Prostate gland (tissue), 2 donors: Measurements from ENCODE around the gene PCBP1. TPM values are rescaled to one million over a fixed set of nuclear protein-coding genes. Genes with fewer than 3 reads are reported as not detected.

Experiments
- DNase-seq: peaks from one replicate; pipeline ENCODE4 v3.0.0-alpha.2; 2019; ENCODE audit warnings: low spot score
- H3K27ac ChIP-seq, 2 donors: fragments of 200-600 bp; sonication (generic); 2 replicates each; pipeline ENCODE4 v1.5.1; 2017 to 2019
- H3K27me3 ChIP-seq: fragments of 200-600 bp; sonication (generic); replicated peaks from 2 replicates; pipeline ENCODE4 v1.5.1; 2019; ENCODE audit not compliant: insufficient read depth
- H3K36me3 ChIP-seq, 2 donors: fragments of 200-600 bp; sonication (generic); 1 replicate in 1 of 2; 2 replicates in 1 of 2; pipeline versions ENCODE4 v1.5.1 to v1.8.1; 2017 to 2019
- H3K4me1 ChIP-seq: fragments of 200-600 bp; sonication (generic); replicated peaks from 2 replicates; pipeline ENCODE4 v1.5.1; 2019
- H3K4me3 ChIP-seq, 2 donors: fragments of 200-600 bp; sonication (generic); 2 replicates each; pipeline ENCODE4 v1.5.1; 2017 to 2019
- H3K9me3 ChIP-seq: fragments of 200-600 bp; sonication (generic); 2 replicates; pipeline ENCODE4 v1.5.1; 2017
- CTCF ChIP-seq, 4 experiments: fragments of 200-600 bp in 2 of 4; fragments of 450-650 bp in 2 of 4; sonication (generic) in 2 of 4; IDR thresholded peaks; 1 replicate in 3 of 4; 2 replicates in 1 of 4; pipeline ENCODE4 v1.5.1; 2016 to 2019; ENCODE audit warnings: antibody characterized with exemption in 4 of 4, mild to moderate bottlenecking in 2 of 4, moderate library complexity in 2 of 4
- POLR2A ChIP-seq: fragments of 450-650 bp; IDR thresholded peaks from one replicate; pipeline ENCODE4 v1.6.1; 2016; ENCODE audit warnings: antibody characterized with exemption, mild to moderate bottlenecking
- POLR2AphosphoS5 ChIP-seq: sonication (generic); formaldehyde crosslinking; IDR thresholded peaks from one replicate; pipeline ENCODE4 v1.6.1; 2017; ENCODE audit warnings: antibody characterized with exemption
- WGBS: methylation state at CpG from one replicate; pipeline ENCODE4 v1.1.5; 2018; 5-methylcytosine and 5-hydroxymethylcytosine counted together
- intact Hi-C: fragments of 100-400 bp; cut with DNase I; formaldehyde crosslinking; loops from one replicate; pipeline ENCODE4 v1.14.2; 2022
- total RNA-seq, 2 donors: library from RNA; depleted of rRNA; stranded (reverse); fragments of >200 nt; gene quantifications; one replicate each; pipeline ENCODE4 v1.1.0, GENCODE V29; 2016

PCBP1 gene
- total RNA-seq, 2 donors from 2014 or later, result 166 to 219 TPM

GRCh38 chr2:70121627-70122372 lies 34.5 kb downstream of the PCBP1 start:
- Histone ChIP-seq H3K9me3 (no peaks in the 10 kb centered on the region), H3K36me3 (no peaks in the 10 kb centered on the region), H3K27me3 (no peaks in the 10 kb centered on the region), H3K4me1 (no peaks in the 10 kb centered on the region), H3K4me3 (no peak overlapping the region), H3K27ac (no peak overlapping the region)
- WGBS, result 74% methylated on average over 6 of the region's 6 CpGs
- no peak for TF ChIP-seq POLR2A
- no peak for TF ChIP-seq POLR2AphosphoS5
- no peak for TF ChIP-seq CTCF (IDR thresholded peaks at IDR 0.05)
- DNase-seq, result no peak
- intact Hi-C loops, result no loop called here

- H3K9me3 ChIP-seq, result no peaks in the 10 kb centered on the region
- no peak for TF ChIP-seq CTCF (IDR thresholded peaks at IDR 0.05)
- intact Hi-C loops, result no loop called here
- no peaks in the 10 kb centered on the region for H3K27me3 ChIP-seq
- H3K4me3 ChIP-seq, result no peak overlapping the region
- H3K27ac ChIP-seq, result no peak overlapping the region
- DNase-seq, result no peak
- no peaks in the 10 kb centered on the region for H3K4me1 ChIP-seq
- H3K36me3 ChIP-seq, result no peaks in the 10 kb centered on the region
- WGBS, result 86% methylated on average over 4 of the region's 4 CpGs
These were observed 35.2 kb downstream of the PCBP1 start for GRCh38 chr2:70122470-70122869.

- no peak overlapping the region for H3K4me3 ChIP-seq
- peak; percentile 30 for DNase-seq
- 56% methylated on average over 20 of the region's 20 CpGs for WGBS
- H3K9me3 ChIP-seq, result no peaks in the 10 kb centered on the region
- H3K27me3 ChIP-seq, result no peaks in the 10 kb centered on the region
- no peaks in the 10 kb centered on the region for H3K36me3 ChIP-seq
- intact Hi-C loops, result no loop called here
- H3K27ac ChIP-seq, result peak overlapping the region; percentile 94 to 98
- TF ChIP-seq POLR2AphosphoS5, result peak; percentile 12
- no peak for TF ChIP-seq CTCF (IDR thresholded peaks at IDR 0.05)
- H3K4me1 ChIP-seq, result no peaks in the 10 kb centered on the region
These were observed 36.0 kb downstream of the PCBP1 start for GRCh38 chr2:70123051-70123828.

GRCh38 chr2:70123829-70124116 lies 36.5 kb downstream of the PCBP1 start:
- intact Hi-C loops, result loop anchor here (2.0 kb wide), 1 partner anchor 37 kb away; the partner anchor contains the start of gene PCBP1
- 28% methylated on average over 11 of the region's 11 CpGs for WGBS
- H3K4me3 ChIP-seq, result peak overlapping the region; percentile 35 to 49

GRCh38 chr2:70124983-70125480 lies 37.8 kb downstream of the PCBP1 start:
- no peak for TF ChIP-seq CTCF (IDR thresholded peaks at IDR 0.05)
- TF ChIP-seq POLR2AphosphoS5, result peak; percentile 25
- DNase-seq, result peak; percentile 39
- Histone ChIP-seq H3K27me3 (no peaks in the 10 kb centered on the region), H3K4me1 (no peaks in the 10 kb centered on the region), H3K9me3 (no peaks in the 10 kb centered on the region), H3K36me3 (no peaks in the 10 kb centered on the region), H3K4me3 (peak overlapping the region; percentile 35 to 49), H3K27ac (peak overlapping the region; percentile 94 to 98)
- WGBS, result under 1% methylated on average over 36 of the region's 36 CpGs
- intact Hi-C loops, result loop anchor here (2.0 kb wide), 1 partner anchor 38 kb away; the partner anchor contains the start of gene PCBP1

More at GRCh38 chr2:70123829-70124116, 36.5 kb downstream of the PCBP1 start:
- H3K27ac ChIP-seq, result peak overlapping the region; percentile 94 to 98
- no peaks in the 10 kb centered on the region for H3K27me3 ChIP-seq
- H3K4me1 ChIP-seq, result no peaks in the 10 kb centered on the region
- no peak for TF ChIP-seq POLR2AphosphoS5
- TF ChIP-seq POLR2A, result no peak
- H3K9me3 ChIP-seq, result no peaks in the 10 kb centered on the region
- DNase-seq, result no peak
- H3K36me3 ChIP-seq, result no peaks in the 10 kb centered on the region
